GM13976 (cell line): ENCODE measurements around the gene ZFP69B.
A peak's percentile ranks its signal among the peaks of the same experiment; 100 is the strongest.

ENCODE experiments used
- DNase-seq: peaks from one replicate; pipeline ENCODE4 v3.0.0; 2012; ENCODE audit warnings: low spot score
- CTCF ChIP-seq: IDR thresholded peaks from 2 replicates; pipeline ENCODE4 v1.5.1; 2012; ENCODE audit warnings: borderline replicate concordance, mild to moderate bottlenecking; ENCODE audit not compliant: insufficient read depth; ENCODE audit errors: extremely low read depth, missing control alignments, control extremely low read depth
- in situ Hi-C: fragments of 300-500 bp; cut with MboI; formaldehyde crosslinking; loops from one replicate; pipeline ENCODE4 v1.12.0; 2022; ENCODE audit warnings: low sequenced_read_pairs, mixed read lengths, inconsistent platforms; ENCODE audit not compliant: unreplicated experiment

The ZFP69B gene

DNA sequence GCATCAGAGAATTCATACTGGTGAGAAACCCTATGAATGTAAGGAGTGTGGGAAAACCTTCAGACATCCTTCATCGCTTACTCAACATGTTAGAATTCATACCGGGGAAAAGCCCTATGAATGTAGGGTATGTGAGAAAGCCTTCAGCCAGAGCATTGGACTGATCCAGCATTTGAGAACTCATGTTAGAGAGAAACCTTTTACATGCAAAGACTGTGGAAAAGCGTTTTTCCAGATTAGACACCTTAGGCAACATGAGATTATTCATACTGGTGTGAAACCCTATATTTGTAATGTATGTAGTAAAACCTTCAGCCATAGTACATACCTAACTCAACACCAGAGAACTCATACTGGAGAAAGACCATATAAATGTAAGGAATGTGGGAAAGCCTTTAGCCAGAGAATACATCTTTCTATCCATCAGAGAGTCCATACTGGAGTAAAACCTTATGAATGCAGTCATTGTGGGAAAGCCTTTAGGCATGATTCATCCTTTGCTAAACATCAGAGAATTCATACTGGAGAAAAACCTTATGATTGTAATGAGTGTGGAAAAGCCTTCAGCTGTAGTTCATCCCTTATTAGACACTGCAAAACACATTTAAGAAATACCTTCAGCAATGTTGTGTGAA lies 12.8 kb downstream of the ZFP69B start:
- TF ChIP-seq CTCF = no peak
- DNase-seq = no peak
- in situ Hi-C loops = no loop called here

- DNase-seq = no peak
- in situ Hi-C loops = no loop called here
- no peak for TF ChIP-seq CTCF
Measured at GRCh38 chr1:40469327-40469726, 19.1 kb downstream of the ZFP69B start.

GRCh38 chr1:40475268-40475667 lies 25.0 kb downstream of the ZFP69B start:
- TF ChIP-seq CTCF = no peak
- in situ Hi-C loops = no loop called here
- DNase-seq = no peak

DNA sequence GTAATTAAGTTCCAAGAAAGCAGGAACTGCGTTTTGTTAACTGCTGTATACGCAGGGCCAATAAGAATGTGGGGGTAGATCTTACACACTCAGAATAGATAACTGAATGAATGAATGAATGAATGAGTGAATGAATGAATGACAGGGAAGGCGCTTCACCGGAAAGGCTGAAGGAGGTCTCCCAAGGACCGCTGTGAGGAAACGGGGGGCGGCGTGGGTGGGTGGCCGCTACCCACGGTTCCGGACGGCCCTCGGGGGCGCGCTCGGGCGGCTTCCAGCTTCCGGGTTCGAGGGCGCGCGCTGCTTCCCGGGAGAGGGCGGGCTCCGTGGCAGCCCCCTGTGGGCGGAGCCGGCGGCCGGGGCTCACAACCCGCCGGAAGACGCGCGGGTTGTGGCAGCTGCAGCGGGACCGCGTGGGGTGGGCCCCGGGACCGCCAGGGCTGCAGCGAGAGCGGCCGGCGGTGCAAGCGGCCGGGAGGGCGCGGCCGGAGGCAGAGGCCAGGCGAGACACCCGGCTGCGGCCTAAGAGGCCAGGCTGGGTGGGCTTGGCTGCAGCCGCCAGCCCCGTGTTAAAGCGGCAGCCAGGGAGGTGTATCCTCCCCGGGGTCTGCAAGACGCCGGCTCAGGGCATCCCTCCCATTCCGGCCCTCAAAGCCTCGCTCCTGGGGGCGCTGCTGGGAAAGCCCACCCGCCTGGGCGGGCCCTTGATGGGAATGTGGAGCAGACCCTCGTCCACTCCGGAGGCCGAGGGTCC lies 26.8 kb downstream of the ZFP69B start, which contains the start of gene ZFP69:
Gene ZFP69 (plus strand): TSS at position 367 of the 754 bp plus-strand sequence. CDS start 2,072 bp downstream, outside the sequence.
- TF ChIP-seq CTCF = no peak
- DNase-seq = peak; percentile 92
- in situ Hi-C loops = no loop called here

GRCh38 chr1:40477678-40478053 lies 27.4 kb downstream of the ZFP69B start:
- in situ Hi-C loops = no loop called here
- peak; percentile 35 for DNase-seq
- no peak for TF ChIP-seq CTCF

GRCh38 chr1:40478276-40478675 lies 28.0 kb downstream of the ZFP69B start:
- TF ChIP-seq CTCF = no peak
- DNase-seq = no peak
- in situ Hi-C loops = no loop called here
